WTC11 (cell line): ENCODE measurements around the gene COL2A1. TPM values are rescaled to one million over a fixed set of nuclear protein-coding genes. Genes with fewer than 3 reads are reported as not detected.

Experiments
- ATAC-seq: fragments of 200-7000 bp; cut with Tn5 transposase; 2 replicates; pipeline ENCODE4 v1.10.0; 2021; ENCODE audit warnings: mild to moderate bottlenecking, moderate library complexity
- CTCF ChIA-PET: fragments of 300-600 bp; sonication (Branson Sonifier 250); formaldehyde crosslinking; loops from one replicate; lab custom pipeline; 2021; ENCODE audit warnings: antibody characterized with exemption; lab: Charles Lee
- POLR2A ChIA-PET: fragments of 350-600 bp; sonication (Branson Sonifier 250); formaldehyde crosslinking; loops from one replicate; lab custom pipeline; 2021; ENCODE audit warnings: antibody characterized with exemption; lab: Charles Lee
- DNase-seq: peaks from one replicate; pipeline ENCODE4 v3.0.0; 2021; ENCODE audit warnings: low spot score
- H3K27ac Mint-ChIP-seq: 2 replicates; pipeline ENCODE4 v1.8.0; 2021; ENCODE audit warnings: mixed read lengths
- H3K27me3 Mint-ChIP-seq: 2 replicates; pipeline ENCODE4 v1.8.0; 2021; ENCODE audit warnings: low read depth, mild to moderate bottlenecking, moderate library complexity, mixed read lengths
- H3K36me3 Mint-ChIP-seq: 2 replicates; pipeline ENCODE4 v1.8.0; 2021; ENCODE audit warnings: mixed read lengths
- H3K4me1 Mint-ChIP-seq: 2 replicates; pipeline ENCODE4 v1.8.0; 2022; ENCODE audit warnings: mixed read lengths
- H3K4me3 Mint-ChIP-seq: 2 replicates; pipeline ENCODE4 v1.8.0; 2021; ENCODE audit warnings: mild to moderate bottlenecking, moderate library complexity, mixed read lengths
- H3K9me3 Mint-ChIP-seq: 2 replicates; pipeline ENCODE4 v1.8.0; 2021; ENCODE audit warnings: mixed read lengths
- CREM ChIP-seq: sonication (generic); formaldehyde crosslinking; IDR thresholded peaks from 2 replicates; pipeline ENCODE4 v1.8.1; 2022; ENCODE audit warnings: mild to moderate bottlenecking, missing genetic modification reagents, moderate library complexity
- ELF4 ChIP-seq: sonication (generic); formaldehyde crosslinking; IDR thresholded peaks from 2 replicates; pipeline ENCODE4 v1.8.1; 2022; ENCODE audit warnings: low read depth, mild to moderate bottlenecking, moderate library complexity, missing genetic modification reagents
- EMX1 ChIP-seq: fragments of 250-450 bp; sonication (Bioruptor Pico); IDR thresholded peaks from 2 replicates; pipeline ENCODE4 v1.8.0; 2021; ENCODE audit warnings: mild to moderate bottlenecking
- FOXJ3 ChIP-seq: sonication (generic); formaldehyde crosslinking; IDR thresholded peaks from 2 replicates; pipeline ENCODE4 v1.9.0; 2021; ENCODE audit warnings: missing genetic modification reagents, mild to moderate bottlenecking, borderline replicate concordance
- FOXP1 ChIP-seq: sonication (generic); formaldehyde crosslinking; IDR thresholded peaks from 2 replicates; pipeline ENCODE4 v1.8.0; 2022; ENCODE audit warnings: missing genetic modification reagents, mild to moderate bottlenecking, moderate library complexity, borderline replicate concordance
- GRHL2 ChIP-seq: fragments of 250-450 bp; sonication (Bioruptor Pico); IDR thresholded peaks from 2 replicates; pipeline ENCODE4 v1.8.0; 2022; ENCODE audit warnings: mild to moderate bottlenecking, moderate library complexity; ENCODE audit not compliant: insufficient replicate concordance, severe bottlenecking
- IRF2 ChIP-seq: sonication (generic); formaldehyde crosslinking; IDR thresholded peaks from 2 replicates; pipeline ENCODE4 v1.8.0; 2022; ENCODE audit warnings: low read depth, missing genetic modification reagents, borderline replicate concordance
- NFE2L1 ChIP-seq: sonication (generic); formaldehyde crosslinking; IDR thresholded peaks from 2 replicates; pipeline ENCODE4 v1.8.1; 2023; ENCODE audit warnings: missing genetic modification reagents
- NR1H2 ChIP-seq: sonication (generic); formaldehyde crosslinking; IDR thresholded peaks from 2 replicates; pipeline ENCODE4 v1.9.0; 2021; ENCODE audit warnings: mild to moderate bottlenecking, moderate library complexity, missing genetic modification reagents
- NR2C2 ChIP-seq: sonication (generic); formaldehyde crosslinking; IDR thresholded peaks from 2 replicates; pipeline ENCODE4 v1.8.0; 2022; ENCODE audit warnings: mild to moderate bottlenecking, missing genetic modification reagents
- NR3C1 ChIP-seq: sonication (generic); formaldehyde crosslinking; conservative IDR thresholded peaks from 2 replicates; pipeline ENCODE4 v1.8.1; 2023; ENCODE audit warnings: low read depth, mild to moderate bottlenecking, missing genetic modification reagents
- RELA ChIP-seq: sonication (generic); formaldehyde crosslinking; IDR thresholded peaks from 2 replicates; pipeline ENCODE4 v1.8.1; 2022; ENCODE audit warnings: missing genetic modification reagents, mild to moderate bottlenecking, borderline replicate concordance
- SP1 ChIP-seq: sonication (generic); formaldehyde crosslinking; conservative IDR thresholded peaks from 2 replicates; pipeline ENCODE4 v1.8.1; 2022; ENCODE audit warnings: missing genetic modification reagents
- TCF7 ChIP-seq: sonication (generic); formaldehyde crosslinking; IDR thresholded peaks from 2 replicates; pipeline ENCODE4 v1.8.0; 2022; ENCODE audit warnings: mild to moderate bottlenecking, low read depth, missing genetic modification reagents, moderate library complexity
- TP53 ChIP-seq: sonication (generic); formaldehyde crosslinking; IDR thresholded peaks from 2 replicates; pipeline ENCODE4 v1.8.1; 2023; ENCODE audit warnings: mild to moderate bottlenecking, missing genetic modification reagents
- ZNF138 ChIP-seq: sonication (generic); formaldehyde crosslinking; conservative IDR thresholded peaks from 2 replicates; pipeline ENCODE4 v1.8.1; 2022; ENCODE audit warnings: mild to moderate bottlenecking, moderate library complexity, missing genetic modification reagents
- ZNF219 ChIP-seq: sonication (generic); formaldehyde crosslinking; IDR thresholded peaks from 2 replicates; pipeline ENCODE4 v1.8.0; 2023; ENCODE audit warnings: missing genetic modification reagents, mild to moderate bottlenecking, borderline replicate concordance
- ZNF232 ChIP-seq: sonication (generic); formaldehyde crosslinking; IDR thresholded peaks from 2 replicates; pipeline ENCODE4 v1.8.0; 2022; ENCODE audit warnings: mild to moderate bottlenecking, missing genetic modification reagents
- ZNF263 ChIP-seq: sonication (generic); formaldehyde crosslinking; IDR thresholded peaks from 2 replicates; pipeline ENCODE4 v1.8.1; 2022; ENCODE audit warnings: low read depth, mild to moderate bottlenecking, moderate library complexity, missing genetic modification reagents
- ZNF317 ChIP-seq: sonication (generic); formaldehyde crosslinking; IDR thresholded peaks from 2 replicates; pipeline ENCODE4 v1.8.1; 2023; ENCODE audit warnings: low read depth, mild to moderate bottlenecking, moderate library complexity, missing genetic modification reagents, borderline replicate concordance
- ZNF416 ChIP-seq: fragments of 250-450 bp; sonication (Bioruptor Pico); IDR thresholded peaks from 2 replicates; pipeline ENCODE4 v1.9.0; 2021; ENCODE audit warnings: mild to moderate bottlenecking, inconsistent platforms
- total RNA-seq: library from RNA; stranded (reverse); gene quantifications from 3 replicates; pipeline ENCODE4 v1.2.3, GENCODE V29; 2021
- TF ChIP-seq, protein P1 (sequence below): sonication (generic); formaldehyde crosslinking; IDR thresholded peaks from 2 replicates; pipeline ENCODE4 v1.8.0; 2023; ENCODE audit warnings: missing genetic modification reagents
- TF ChIP-seq, protein P2 (sequence below): sonication (generic); formaldehyde crosslinking; IDR thresholded peaks from 2 replicates; pipeline ENCODE4 v1.8.0; 2022; ENCODE audit warnings: mild to moderate bottlenecking, missing genetic modification reagents
- TF ChIP-seq, protein P3 (sequence below): fragments of 250-450 bp; sonication (Bioruptor Pico); IDR thresholded peaks from 2 replicates; pipeline ENCODE4 v1.9.0; 2021; ENCODE audit warnings: mild to moderate bottlenecking
- TF ChIP-seq, protein P4 (sequence below): fragments of 250-450 bp; sonication (Bioruptor Pico); IDR thresholded peaks from 2 replicates; pipeline ENCODE4 v1.9.0; 2021; ENCODE audit warnings: moderate library complexity, mild to moderate bottlenecking, inconsistent platforms, borderline replicate concordance
- TF ChIP-seq, protein P5 (sequence below): sonication (generic); formaldehyde crosslinking; IDR thresholded peaks from 2 replicates; pipeline ENCODE4 v1.8.1; 2023; ENCODE audit warnings: mild to moderate bottlenecking, missing genetic modification reagents

The COL2A1 gene
- total RNA-seq, 1 experiment from 2014 or later: 20.9 TPM

DNA sequence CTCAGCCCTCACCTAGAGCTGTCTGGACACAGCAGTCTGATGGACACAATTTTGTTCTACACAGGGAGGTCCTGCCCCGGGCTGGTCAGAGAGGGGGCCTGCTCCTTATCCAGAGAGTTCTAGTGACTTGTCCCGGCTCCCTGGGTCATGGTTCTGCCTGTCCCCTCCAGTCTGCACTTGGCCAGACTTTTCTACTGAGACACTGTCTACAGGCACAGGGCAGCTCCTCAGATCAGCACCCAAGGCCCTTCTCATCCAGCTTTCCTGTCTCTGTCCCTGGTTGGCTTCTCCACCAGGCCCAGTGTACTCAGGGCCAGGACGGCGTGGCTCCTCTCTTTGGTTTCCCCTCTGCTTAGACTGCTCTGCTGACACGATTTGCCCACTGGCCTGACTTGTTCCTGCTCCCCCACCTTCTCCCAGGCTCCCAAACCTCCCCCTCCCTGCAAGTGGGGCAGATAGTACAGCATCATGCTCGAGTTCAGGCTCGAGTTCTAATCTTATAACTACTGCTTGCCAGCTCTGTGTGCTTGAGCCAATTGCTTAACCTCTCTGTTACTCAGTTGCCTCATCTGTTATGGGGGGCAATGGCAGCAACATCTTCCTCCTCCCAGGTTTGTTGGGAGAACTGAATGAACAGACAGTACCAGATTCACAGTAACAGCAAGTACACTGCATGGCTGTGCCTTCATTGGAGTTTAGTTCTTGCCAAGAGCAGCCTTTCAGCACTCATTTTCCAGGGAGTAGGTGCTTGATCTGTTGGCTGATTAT, 22.0 kb upstream of the COL2A1 start:
- Mint-ChIP-seq H3K4me1 (peaks cover 27% of the 10 kb centered on the region), H3K27me3 (peaks cover 100% of the 10 kb centered on the region), H3K36me3 (no peaks in the 10 kb centered on the region)
- DNase-seq (no peak), ATAC-seq (no peak)
- CTCF ChIA-PET: interaction anchor here (0.6 to 1.3 kb wide), 2 partner anchors 63 to 763 kb away, joined by 3 to 4 read pairs; partner anchors contain the start of gene TMEM106C
- TF ChIP-seq RELA (CRISPR knock-in tag): no peak
- TF ChIP-seq, all 79 proteins: peak for 0
- Mint-ChIP-seq H3K9me3 (no peaks in the 10 kb centered on the region), H3K4me3 (no peak overlapping the region), H3K27ac (no peak overlapping the region)
- POLR2A ChIA-PET: no interaction called here

DNA sequence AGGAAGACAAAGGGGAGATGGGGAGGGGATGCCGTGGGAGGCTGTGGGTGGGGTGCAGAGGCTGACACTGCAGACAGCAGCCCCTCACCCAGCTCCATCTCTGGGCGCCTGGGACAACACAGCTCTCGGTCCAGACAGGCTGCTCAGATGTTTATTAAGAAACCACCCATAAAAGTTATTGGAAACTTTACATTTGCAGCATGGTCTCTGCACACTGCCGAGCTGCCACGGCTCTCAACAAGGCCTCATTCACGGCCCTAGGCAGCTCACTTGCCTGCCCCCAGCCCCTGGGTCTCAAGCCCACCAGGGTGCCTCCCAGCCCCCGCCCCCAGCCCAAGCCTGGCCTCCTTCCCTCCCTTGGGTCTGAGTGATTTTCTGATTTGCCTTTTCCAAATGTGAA, 21.0 kb upstream of the COL2A1 start:
- TF ChIP-seq TP53 (CRISPR knock-in tag): no peak
- TF ChIP-seq, protein P1, sequence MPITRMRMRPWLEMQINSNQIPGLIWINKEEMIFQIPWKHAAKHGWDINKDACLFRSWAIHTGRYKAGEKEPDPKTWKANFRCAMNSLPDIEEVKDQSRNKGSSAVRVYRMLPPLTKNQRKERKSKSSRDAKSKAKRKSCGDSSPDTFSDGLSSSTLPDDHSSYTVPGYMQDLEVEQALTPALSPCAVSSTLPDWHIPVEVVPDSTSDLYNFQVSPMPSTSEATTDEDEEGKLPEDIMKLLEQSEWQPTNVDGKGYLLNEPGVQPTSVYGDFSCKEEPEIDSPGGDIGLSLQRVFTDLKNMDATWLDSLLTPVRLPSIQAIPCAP (CRISPR knock-in tag): no peak
- no peak for TF ChIP-seq ZNF416 (CRISPR knock-in tag)
- no peak for TF ChIP-seq ZNF317 (CRISPR knock-in tag)
- TF ChIP-seq FOXJ3 (CRISPR knock-in tag): no peak
- no peak for TF ChIP-seq ELF4
- TF ChIP-seq NR3C1 (CRISPR knock-in tag): no peak
- TF ChIP-seq SP1 (CRISPR knock-in tag): no peak
- no peak for TF ChIP-seq FOXP1
- no peak for TF ChIP-seq EMX1 (CRISPR knock-in tag)
- TF ChIP-seq NR1H2: no peak
- TF ChIP-seq, protein P2, sequence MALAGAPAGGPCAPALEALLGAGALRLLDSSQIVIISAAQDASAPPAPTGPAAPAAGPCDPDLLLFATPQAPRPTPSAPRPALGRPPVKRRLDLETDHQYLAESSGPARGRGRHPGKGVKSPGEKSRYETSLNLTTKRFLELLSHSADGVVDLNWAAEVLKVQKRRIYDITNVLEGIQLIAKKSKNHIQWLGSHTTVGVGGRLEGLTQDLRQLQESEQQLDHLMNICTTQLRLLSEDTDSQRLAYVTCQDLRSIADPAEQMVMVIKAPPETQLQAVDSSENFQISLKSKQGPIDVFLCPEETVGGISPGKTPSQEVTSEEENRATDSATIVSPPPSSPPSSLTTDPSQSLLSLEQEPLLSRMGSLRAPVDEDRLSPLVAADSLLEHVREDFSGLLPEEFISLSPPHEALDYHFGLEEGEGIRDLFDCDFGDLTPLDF (CRISPR knock-in tag): no peak
- TF ChIP-seq TCF7: no peak
- no peak for TF ChIP-seq ZNF138
- no peak for TF ChIP-seq ZNF232 (CRISPR knock-in tag)
- no peak for TF ChIP-seq CREM (CRISPR knock-in tag)
- TF ChIP-seq ZNF219 (CRISPR knock-in tag): no peak
- ChIA-PET CTCF (interaction anchor here (0.6 to 1.4 kb wide), 3 partner anchors 12 to 28 kb away, joined by 3 to 5 read pairs (median 4); no protein-coding TSS in a partner anchor), POLR2A (interaction anchor here (0.8 kb wide), 1 partner anchor 55 kb away, joined by 3 read pairs; no protein-coding TSS in a partner anchor)
- DNase-seq (no peak), ATAC-seq (no peak)
- Mint-ChIP-seq H3K4me3 (no peak overlapping the region), H3K27ac (no peak overlapping the region), H3K9me3 (no peaks in the 10 kb centered on the region), H3K36me3 (no peaks in the 10 kb centered on the region), H3K4me1 (peaks cover 27% of the 10 kb centered on the region), H3K27me3 (peaks cover 100% of the 10 kb centered on the region)

DNA sequence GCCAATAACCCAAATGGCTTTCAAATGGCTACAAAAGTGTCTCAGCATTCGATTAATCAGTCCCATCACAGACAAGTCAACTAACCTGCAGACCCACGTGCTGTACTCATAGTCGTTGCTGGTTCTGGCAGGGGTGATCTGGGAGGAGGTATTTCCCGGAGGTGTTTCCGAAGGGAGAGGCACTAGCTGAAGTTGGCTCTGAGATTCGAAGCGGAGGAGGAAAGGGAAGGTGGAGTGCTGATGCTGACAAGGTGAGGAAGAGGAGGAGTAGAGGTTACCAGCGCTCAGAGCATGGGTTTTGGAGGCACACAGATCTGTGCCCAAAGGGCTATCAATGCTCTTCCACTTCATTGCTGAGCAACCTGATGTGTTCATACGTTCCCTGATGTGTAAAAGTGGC, 20.5 kb upstream of the COL2A1 start:
- no peak for ATAC-seq
- no peak overlapping the region for H3K4me3 Mint-ChIP-seq
- H3K36me3 Mint-ChIP-seq: no peaks in the 10 kb centered on the region
- no peak for DNase-seq
- ChIA-PET POLR2A (no interaction called here), CTCF (interaction anchor here (0.6 to 1.4 kb wide), 3 partner anchors 13 to 29 kb away, joined by 3 to 5 read pairs (median 4); no protein-coding TSS in a partner anchor)
- H3K27ac Mint-ChIP-seq: no peak overlapping the region
- peaks cover 100% of the 10 kb centered on the region for H3K27me3 Mint-ChIP-seq
- no peaks in the 10 kb centered on the region for H3K9me3 Mint-ChIP-seq
- peaks cover 23% of the 10 kb centered on the region for H3K4me1 Mint-ChIP-seq
- TF ChIP-seq, protein P3, sequence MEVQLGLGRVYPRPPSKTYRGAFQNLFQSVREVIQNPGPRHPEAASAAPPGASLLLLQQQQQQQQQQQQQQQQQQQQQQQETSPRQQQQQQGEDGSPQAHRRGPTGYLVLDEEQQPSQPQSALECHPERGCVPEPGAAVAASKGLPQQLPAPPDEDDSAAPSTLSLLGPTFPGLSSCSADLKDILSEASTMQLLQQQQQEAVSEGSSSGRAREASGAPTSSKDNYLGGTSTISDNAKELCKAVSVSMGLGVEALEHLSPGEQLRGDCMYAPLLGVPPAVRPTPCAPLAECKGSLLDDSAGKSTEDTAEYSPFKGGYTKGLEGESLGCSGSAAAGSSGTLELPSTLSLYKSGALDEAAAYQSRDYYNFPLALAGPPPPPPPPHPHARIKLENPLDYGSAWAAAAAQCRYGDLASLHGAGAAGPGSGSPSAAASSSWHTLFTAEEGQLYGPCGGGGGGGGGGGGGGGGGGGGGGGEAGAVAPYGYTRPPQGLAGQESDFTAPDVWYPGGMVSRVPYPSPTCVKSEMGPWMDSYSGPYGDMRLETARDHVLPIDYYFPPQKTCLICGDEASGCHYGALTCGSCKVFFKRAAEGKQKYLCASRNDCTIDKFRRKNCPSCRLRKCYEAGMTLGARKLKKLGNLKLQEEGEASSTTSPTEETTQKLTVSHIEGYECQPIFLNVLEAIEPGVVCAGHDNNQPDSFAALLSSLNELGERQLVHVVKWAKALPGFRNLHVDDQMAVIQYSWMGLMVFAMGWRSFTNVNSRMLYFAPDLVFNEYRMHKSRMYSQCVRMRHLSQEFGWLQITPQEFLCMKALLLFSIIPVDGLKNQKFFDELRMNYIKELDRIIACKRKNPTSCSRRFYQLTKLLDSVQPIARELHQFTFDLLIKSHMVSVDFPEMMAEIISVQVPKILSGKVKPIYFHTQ (CRISPR knock-in tag): no peak
- TF ChIP-seq, protein P4, sequence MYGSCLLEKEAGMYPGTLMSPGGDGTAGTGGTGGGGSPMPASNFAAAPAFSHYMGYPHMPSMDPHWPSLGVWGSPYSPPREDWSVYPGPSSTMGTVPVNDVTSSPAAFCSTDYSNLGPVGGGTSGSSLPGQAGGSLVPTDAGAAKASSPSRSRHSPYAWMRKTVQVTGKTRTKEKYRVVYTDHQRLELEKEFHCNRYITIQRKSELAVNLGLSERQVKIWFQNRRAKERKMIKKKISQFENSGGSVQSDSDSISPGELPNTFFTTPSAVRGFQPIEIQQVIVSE (CRISPR knock-in tag): no peak
- no peak for TF ChIP-seq IRF2 (CRISPR knock-in tag)
- TF ChIP-seq NR2C2: no peak
- TF ChIP-seq RELA (CRISPR knock-in tag): no peak
- TF ChIP-seq ZNF263 (CRISPR knock-in tag): no peak
- TF ChIP-seq CREM (CRISPR knock-in tag): no peak
- no peak for TF ChIP-seq GRHL2 (CRISPR knock-in tag)
- TF ChIP-seq NFE2L1: no peak
- TF ChIP-seq SP1 (CRISPR knock-in tag): no peak
- TF ChIP-seq, protein P5, sequence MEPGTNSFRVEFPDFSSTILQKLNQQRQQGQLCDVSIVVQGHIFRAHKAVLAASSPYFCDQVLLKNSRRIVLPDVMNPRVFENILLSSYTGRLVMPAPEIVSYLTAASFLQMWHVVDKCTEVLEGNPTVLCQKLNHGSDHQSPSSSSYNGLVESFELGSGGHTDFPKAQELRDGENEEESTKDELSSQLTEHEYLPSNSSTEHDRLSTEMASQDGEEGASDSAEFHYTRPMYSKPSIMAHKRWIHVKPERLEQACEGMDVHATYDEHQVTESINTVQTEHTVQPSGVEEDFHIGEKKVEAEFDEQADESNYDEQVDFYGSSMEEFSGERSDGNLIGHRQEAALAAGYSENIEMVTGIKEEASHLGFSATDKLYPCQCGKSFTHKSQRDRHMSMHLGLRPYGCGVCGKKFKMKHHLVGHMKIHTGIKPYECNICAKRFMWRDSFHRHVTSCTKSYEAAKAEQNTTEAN (CRISPR knock-in tag): no peak
- TF ChIP-seq NR3C1 (CRISPR knock-in tag): no peak
